ENCODE measurements around the gene KNDC1. TPM values are rescaled to one million over a fixed set of nuclear protein-coding genes. Genes with fewer than 3 reads are reported as not detected.

The KNDC1 gene
- total RNA-seq, 1 experiment from 2014 or later, result 1.7 TPM

- no peaks in the 10 kb centered on the region for H3K79me2 ChIP-seq (ENCODE audit: low read depth)
- no peak overlapping the region for H2AFZ ChIP-seq
- no peaks in the 10 kb centered on the region for H3K36me3 ChIP-seq (ENCODE audit: low read depth)
- no peak for DNase-seq
- intact Hi-C loops (cut with micrococcal nuclease; ENCODE audit: unreplicated experiment), result no loop called here
- H3K27me3 ChIP-seq (ENCODE audit: insufficient read depth, low read depth), result 0 out of 2 replicates have a peak, but pooled peaks cover 4% of the 10 kb centered on the region
- H3K9me3 ChIP-seq (ENCODE audit: insufficient read depth, low read depth), result no peaks in the 10 kb centered on the region
- BruUV-seq (replicated peaks), result no TSS peak
- POLR2A ChIA-PET (ENCODE audit: unreplicated experiment), result no interaction called here
- H3K9me2 ChIP-seq (ENCODE audit: insufficient read depth), result no peaks in the 10 kb centered on the region
- no peak overlapping the region for H3K4me2 ChIP-seq
- CTCF ChIA-PET, result no interaction called here
- H3K27ac ChIP-seq, result no peak overlapping the region
- H3K4me1 ChIP-seq (replicated peaks; ENCODE audit: insufficient read depth), result no peaks in the 10 kb centered on the region
- no peaks in the 10 kb centered on the region for H4K20me1 ChIP-seq (ENCODE audit: insufficient read depth)
- no peaks in the 10 kb centered on the region for H3F3A ChIP-seq (ENCODE audit: insufficient read depth, low read depth)
- TF ChIP-seq EZH2 (IDR thresholded peaks at IDR 0.05; ENCODE audit: low read depth) (no peak), CTCF (conservative IDR thresholded peaks at IDR 0.05) (no peak)
- no peak overlapping the region for H3K4me3 ChIP-seq
These were observed 33.4 kb upstream of the KNDC1 start for GRCh38 chr10:133126431-133127290.

- no peak for DNase-seq
These were observed 32.5 kb upstream of the KNDC1 start for GRCh38 chr10:133127291-133128125.

More at GRCh38 chr10:133127291-133128125, 32.5 kb upstream of the KNDC1 start:
- ChIA-PET POLR2A (ENCODE audit: unreplicated experiment) (no interaction called here), CTCF (no interaction called here)
- no peaks in the 10 kb centered on the region for H3K36me3 ChIP-seq (ENCODE audit: low read depth)
- no TSS peak for BruUV-seq (replicated peaks)
- no peak overlapping the region for H3K4me2 ChIP-seq
- intact Hi-C loops (cut with micrococcal nuclease; ENCODE audit: unreplicated experiment), result no loop called here
- no peaks in the 10 kb centered on the region for H3F3A ChIP-seq (ENCODE audit: insufficient read depth, low read depth)
- H3K4me3 ChIP-seq, result no peak overlapping the region
- H3K79me2 ChIP-seq (ENCODE audit: low read depth), result no peaks in the 10 kb centered on the region
- no peak overlapping the region for H2AFZ ChIP-seq
- no peak for TF ChIP-seq EZH2 (IDR thresholded peaks at IDR 0.05; ENCODE audit: low read depth)
- TF ChIP-seq CTCF (conservative IDR thresholded peaks at IDR 0.05), result no peak
- no peaks in the 10 kb centered on the region for H3K4me1 ChIP-seq (replicated peaks; ENCODE audit: insufficient read depth)
- 0 out of 2 replicates have a peak, but pooled peaks cover 4% of the 10 kb centered on the region for H3K27me3 ChIP-seq (ENCODE audit: insufficient read depth, low read depth)
- no peaks in the 10 kb centered on the region for H3K9me2 ChIP-seq (ENCODE audit: insufficient read depth)
- no peaks in the 10 kb centered on the region for H3K9me3 ChIP-seq (ENCODE audit: insufficient read depth, low read depth)
- H4K20me1 ChIP-seq (ENCODE audit: insufficient read depth), result no peaks in the 10 kb centered on the region
- H3K27ac ChIP-seq, result no peak overlapping the region
